Kidney (tissue), 14 donors: ENCODE measurements around the gene MINAR1. TPM values are rescaled to one million over a fixed set of nuclear protein-coding genes. Genes with fewer than 3 reads are reported as not detected.
A peak's percentile ranks its signal among the peaks of the same experiment; 100 is the strongest.

ENCODE experiments used
- DNase-seq, 5 donors: peaks; one replicate each; pipeline ENCODE4 v3.0.0-alpha.2; 2013 to 2020
- FAIRE-seq: peaks from 2 replicates; lab custom pipeline; 2012; peaks lifted over from hg19 to GRCh38; lab: Jason Lieb, UNC
- H3K27ac ChIP-seq, 2 donors: one replicate each; pipeline ENCODE4 v1.7.0; 2013; ENCODE audit warnings: low read depth in 2 of 2, low read length in 2 of 2, inconsistent platforms in 1 of 2
- H3K27me3 ChIP-seq: one replicate; pipeline ENCODE4 v1.7.1; 2013; ENCODE audit warnings: low read length, inconsistent platforms; ENCODE audit not compliant: control insufficient read depth, insufficient read depth
- H3K36me3 ChIP-seq, 3 donors: one replicate each; pipeline versions ENCODE4 v1.7.0 to v1.7.1; 2013; ENCODE audit warnings: low read length in 3 of 3, control low read depth in 1 of 3, inconsistent platforms in 1 of 3; ENCODE audit not compliant: insufficient read depth in 3 of 3, control insufficient read depth in 2 of 3
- H3K4me1 ChIP-seq, 3 donors: one replicate each; pipeline versions ENCODE4 v1.7.0 to v1.7.1; 2013; ENCODE audit warnings: low read length in 3 of 3, inconsistent platforms in 1 of 3, low read depth in 1 of 3; ENCODE audit not compliant: control insufficient read depth in 2 of 3, insufficient read depth in 2 of 3
- H3K4me3 ChIP-seq, 3 donors: one replicate each; pipeline versions ENCODE4 v1.7.0 to v1.8.1; 2013; ENCODE audit warnings: low read length in 3 of 3, control low read depth in 1 of 3, inconsistent platforms in 1 of 3
- H3K9ac ChIP-seq, 3 donors: one replicate each; pipeline versions ENCODE4 v1.7.0 to v1.7.1; 2013; ENCODE audit warnings: low read length in 3 of 3, control low read depth in 1 of 3, inconsistent platforms in 1 of 3
- H3K9me3 ChIP-seq, 3 donors: one replicate each; pipeline versions ENCODE4 v1.7.0 to v1.7.1; 2013; ENCODE audit warnings: low read length in 3 of 3, control low read depth in 1 of 3, inconsistent platforms in 1 of 3; ENCODE audit not compliant: control insufficient read depth in 2 of 3, insufficient read depth in 1 of 3
- CTCF ChIP-seq: IDR thresholded peaks from 3 replicates; pipeline ENCODE4 v1.5.1; 2012; ENCODE audit warnings: mild to moderate bottlenecking, moderate library complexity, borderline replicate concordance; ENCODE audit not compliant: insufficient read depth; ENCODE audit errors: extremely low read depth
- intact Hi-C: fragments of 100-400 bp; cut with DNase I; formaldehyde crosslinking; loops from one replicate; pipeline ENCODE4 v1.11.1; 2022
- polyA plus RNA-seq: library from polyadenylated mRNA; stranded (reverse); fragments of 350-450 nt; fragmentation: Illumina TruSeq; extraction: RNeasy Lipid Tissue Mini Kit (QIAGEN cat#74804); gene quantifications from one replicate; pipeline ENCODE4 v1.2.3, GENCODE V29; 2014; ENCODE audit warnings: low read depth, low replicate concordance; ENCODE audit not compliant: insufficient read depth
- total RNA-seq: library from RNA; stranded (reverse); fragmentation: NEBNext Ultra II Directional; extraction: Animal tissue kit (Norgen Biotek cat#: 25700); gene quantifications from one replicate; pipeline ENCODE4 v1.2.1, GENCODE V29; 2021
- donor health status: control.
- donor health status: control.
- donor health status: control.
- donor health status: control.
- donor health status: control.
- donor health status: DM: yes; HTN: yes; CAD: no.
- donor health status: Normal renal cell carcinoma (clear cell type).

The MINAR1 gene
- total and polyA plus RNA-seq, 2 donors from 2014 or later = 0.15 to 0.47 TPM

GRCh38 chr15:79433276-79433990 is 1.3 kb downstream of the MINAR1 start:
- Histone ChIP-seq H3K27ac (no peak overlapping the region), H3K4me3 (no peak overlapping the region), H3K4me1 (no peaks in the 10 kb centered on the region), H3K9ac (no peak overlapping the region), H3K27me3 (peaks cover 30% of the 10 kb centered on the region), H3K36me3 (no peaks in the 10 kb centered on the region), H3K9me3 (no peaks in the 10 kb centered on the region)
- intact Hi-C loops = no loop called here
- no peak for FAIRE-seq
- DNase-seq = peak in 1 of 5 donors; percentile 20
- TF ChIP-seq CTCF = no peak

DNA sequence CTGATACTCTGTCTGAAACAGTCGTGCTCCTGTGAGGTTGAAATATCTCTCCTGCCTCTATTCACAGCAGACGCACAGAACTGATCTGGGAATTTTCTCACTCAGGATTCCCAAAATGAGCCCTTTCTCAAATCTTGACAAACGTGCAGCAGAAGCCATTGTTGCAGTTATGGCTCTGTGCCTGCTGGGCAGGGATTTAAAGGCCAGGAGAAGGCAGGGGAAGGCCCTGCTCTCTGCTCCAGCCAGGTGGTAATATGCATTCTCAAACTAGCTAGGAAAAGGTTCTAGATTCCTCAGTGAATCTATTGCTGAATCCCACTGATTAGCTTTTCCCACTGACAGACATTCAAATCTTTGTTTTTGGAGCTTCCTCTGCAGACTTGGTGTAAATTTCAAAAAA is 2.2 kb downstream of the MINAR1 start:
- Histone ChIP-seq H3K36me3 (no peaks in the 10 kb centered on the region), H3K9ac (no peak overlapping the region), H3K4me3 (no peak overlapping the region), H3K27ac (no peak overlapping the region), H3K4me1 (no peaks in the 10 kb centered on the region), H3K9me3 (no peaks in the 10 kb centered on the region), H3K27me3 (peaks cover 23% of the 10 kb centered on the region)
- FAIRE-seq = no peak
- no peak for TF ChIP-seq CTCF
- intact Hi-C loops = no loop called here
- no peak for DNase-seq

DNA sequence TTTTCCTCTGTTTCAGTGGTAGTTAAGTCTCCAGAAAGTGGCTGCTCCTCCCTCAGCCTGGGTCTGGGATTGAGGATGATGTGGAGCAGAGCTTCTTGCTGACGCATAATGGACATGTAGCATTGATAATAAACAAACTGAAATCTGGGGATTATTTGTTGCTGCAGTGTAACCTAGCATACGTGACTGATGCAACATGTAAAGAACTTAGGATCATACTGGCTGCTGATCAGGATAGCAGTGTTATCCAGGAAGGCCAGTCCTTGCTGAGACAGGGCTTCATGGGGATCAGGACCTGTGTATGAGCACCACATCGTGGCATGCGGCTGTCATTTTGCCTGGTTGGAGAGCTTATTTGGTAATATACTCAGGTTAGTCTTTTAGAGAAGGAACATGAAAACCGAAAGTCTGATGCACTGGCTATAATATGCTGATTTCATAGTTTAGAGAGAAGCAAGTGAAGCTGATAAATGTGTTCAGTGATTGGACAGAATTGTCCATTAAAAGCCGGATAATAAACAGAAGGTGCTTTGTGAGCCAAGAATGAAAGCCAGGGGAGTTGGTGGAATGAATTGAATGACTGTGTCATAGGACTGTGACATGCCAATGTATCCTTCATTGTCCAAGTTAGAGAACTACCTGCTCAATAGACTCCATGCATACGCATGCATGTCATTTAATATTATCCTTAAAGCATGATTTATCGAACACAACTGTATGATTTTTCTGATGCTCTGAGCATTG is 4.1 kb downstream of the MINAR1 start:
- no peak for TF ChIP-seq CTCF
- no peak for DNase-seq
- intact Hi-C loops = no loop called here
- H3K9me3 ChIP-seq = no peaks in the 10 kb centered on the region
- no peak overlapping the region for H3K9ac ChIP-seq
- H3K4me1 ChIP-seq = no peaks in the 10 kb centered on the region
- peaks cover 16% of the 10 kb centered on the region for H3K27me3 ChIP-seq
- H3K36me3 ChIP-seq = no peaks in the 10 kb centered on the region
- FAIRE-seq = no peak
- H3K27ac ChIP-seq = no peak overlapping the region
- H3K4me3 ChIP-seq = no peak overlapping the region
